GM21423 (cell line): ENCODE measurements around the gene UBB.

Source experiments
- ATAC-seq: cut with Tn5 transposase; IDR thresholded peaks from one replicate; pipeline ENCODE4 v1.9.1; 2021; ENCODE audit warnings: mild to moderate bottlenecking, moderate library complexity; ENCODE audit not compliant: unreplicated experiment

UBB gene

DNA sequence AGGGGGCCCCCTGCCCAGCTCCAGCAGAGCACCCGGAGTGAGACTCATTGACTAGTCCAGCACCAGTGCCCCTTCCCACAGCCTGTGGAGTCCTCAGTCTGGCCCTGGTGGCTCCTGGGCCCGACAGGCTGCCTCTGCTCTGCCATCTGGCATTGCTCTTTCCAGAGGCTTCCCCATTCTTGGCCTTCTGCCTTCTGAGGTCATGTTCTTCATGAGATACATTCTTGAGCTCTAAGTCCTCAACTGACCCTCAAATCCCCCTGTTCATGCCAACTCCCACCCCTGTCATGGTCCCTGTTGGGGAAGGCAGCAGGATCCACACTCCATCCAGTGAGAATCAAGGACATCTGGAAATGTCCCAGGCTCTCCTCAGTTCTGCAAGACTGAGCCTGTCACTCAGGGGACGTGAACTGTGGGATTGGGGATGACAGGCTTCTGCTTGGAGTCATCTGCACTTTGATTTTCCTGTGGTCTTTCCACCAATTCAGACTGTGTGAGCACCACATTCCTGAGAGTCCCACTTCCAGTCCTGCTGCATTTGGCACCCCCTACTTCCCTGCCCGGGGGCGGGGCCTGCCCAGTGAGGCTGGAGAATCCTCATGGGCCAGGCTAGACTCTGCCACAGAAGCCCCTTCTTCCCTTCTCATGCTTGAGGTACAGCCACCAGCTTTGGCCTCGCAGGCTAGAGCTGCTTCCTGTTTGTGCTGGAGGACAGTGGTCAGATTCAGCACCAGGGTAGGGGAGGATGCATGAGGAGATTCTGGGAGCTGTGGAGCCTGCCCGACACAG lies 37.2 kb downstream of the UBB start:
- no peak for ATAC-seq

DNA sequence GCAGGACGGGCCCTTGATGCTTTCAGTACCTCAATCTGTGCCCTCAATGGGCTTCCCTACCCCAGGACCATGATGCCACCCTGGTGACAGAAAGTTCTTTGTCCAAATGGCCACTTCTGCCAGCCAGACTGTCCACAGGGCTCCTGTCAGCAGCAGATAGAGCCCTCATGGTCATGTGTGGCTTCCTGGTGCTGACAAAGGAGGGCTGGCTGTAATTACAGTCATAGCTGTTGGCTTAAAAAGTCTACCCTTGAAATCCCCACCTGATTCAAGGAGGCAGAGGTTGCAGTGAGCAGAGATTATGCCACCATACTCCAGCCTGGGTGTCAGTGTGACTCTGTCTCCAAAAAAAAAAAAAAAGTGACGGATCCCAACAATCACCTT lies 37.8 kb downstream of the UBB start:
- ATAC-seq = no peak

- ATAC-seq = peak; percentile 41
Measured at GRCh38 chr17:16419074-16419928, 38.4 kb downstream of the UBB start.

- no peak for ATAC-seq
Measured at GRCh38 chr17:16419929-16420271, 39.0 kb downstream of the UBB start.

GRCh38 chr17:16422416-16422815 lies 41.5 kb downstream of the UBB start:
- ATAC-seq = no peak

DNA sequence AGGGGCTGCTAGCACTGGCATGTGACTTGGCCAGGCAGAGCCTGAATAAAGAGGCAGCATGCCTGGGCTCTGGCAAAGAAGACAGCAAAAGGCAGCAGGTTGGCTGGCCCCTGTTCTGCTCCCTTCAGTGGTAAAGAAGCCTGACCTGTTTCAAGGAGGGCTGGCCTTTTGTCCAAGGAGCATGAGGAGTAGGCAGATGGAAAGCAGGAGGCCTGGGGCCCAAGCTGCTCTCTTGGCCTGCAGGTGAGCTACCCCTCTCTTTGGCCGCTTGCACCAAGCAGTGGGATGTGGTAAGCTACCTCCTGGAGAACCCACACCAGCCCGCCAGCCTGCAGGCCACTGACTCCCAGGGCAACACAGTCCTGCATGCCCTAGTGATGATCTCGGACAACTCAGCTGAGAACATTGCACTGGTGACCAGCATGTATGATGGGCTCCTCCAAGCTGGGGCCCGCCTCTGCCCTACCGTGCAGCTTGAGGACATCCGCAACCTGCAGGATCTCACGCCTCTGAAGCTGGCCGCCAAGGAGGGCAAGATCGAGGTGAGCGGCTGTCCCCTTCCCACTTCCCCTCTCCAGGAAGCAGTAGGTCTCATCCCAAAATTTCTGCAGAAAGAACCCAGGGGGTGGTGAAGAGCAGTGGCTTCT lies 42.5 kb downstream of the UBB start:
- ATAC-seq = no peak

- ATAC-seq = no peak
Measured at GRCh38 chr17:16425202-16425601, 44.3 kb downstream of the UBB start.

DNA sequence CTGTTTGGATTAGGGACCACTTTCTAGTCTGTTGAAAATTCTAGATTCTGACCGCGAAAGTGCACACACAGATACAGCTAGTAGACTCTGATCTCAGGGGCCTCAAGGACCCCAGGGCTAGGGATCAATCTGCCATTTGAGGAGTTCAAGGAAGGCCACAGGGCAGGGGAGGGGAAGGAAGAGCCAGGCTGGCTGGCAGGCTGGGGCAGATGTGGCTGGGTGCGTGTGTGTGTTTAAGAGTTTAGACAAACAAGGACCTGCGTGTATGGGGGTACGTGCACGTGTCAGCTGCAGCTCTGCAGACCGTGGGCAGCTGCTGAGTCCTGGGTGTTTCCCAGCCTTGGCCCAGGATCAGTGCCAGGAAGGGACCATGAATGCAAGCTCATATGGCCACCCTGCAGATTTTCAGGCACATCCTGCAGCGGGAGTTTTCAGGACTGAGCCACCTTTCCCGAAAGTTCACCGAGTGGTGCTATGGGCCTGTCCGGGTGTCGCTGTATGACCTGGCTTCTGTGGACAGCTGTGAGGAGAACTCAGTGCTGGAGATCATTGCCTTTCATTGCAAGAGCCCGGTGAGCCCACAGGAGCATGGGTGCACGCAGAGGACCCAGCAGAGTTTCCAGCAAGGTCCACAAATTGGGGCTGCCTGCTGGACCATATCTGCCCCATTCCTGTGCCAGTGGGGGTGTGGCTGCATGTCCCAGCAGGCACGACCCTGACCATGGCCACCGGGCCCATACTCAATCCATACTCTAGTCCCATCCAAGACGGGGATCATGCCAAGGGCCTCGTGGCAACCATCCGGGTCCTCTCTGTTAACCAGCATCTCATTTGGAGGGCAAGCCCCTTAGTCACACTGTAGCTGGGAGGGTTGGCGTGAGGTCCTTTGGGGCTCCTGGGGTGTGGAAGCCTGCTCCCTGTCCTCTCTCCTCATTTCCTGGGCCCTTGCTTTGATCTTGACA lies 45.1 kb downstream of the UBB start:
- ATAC-seq = no peak

DNA sequence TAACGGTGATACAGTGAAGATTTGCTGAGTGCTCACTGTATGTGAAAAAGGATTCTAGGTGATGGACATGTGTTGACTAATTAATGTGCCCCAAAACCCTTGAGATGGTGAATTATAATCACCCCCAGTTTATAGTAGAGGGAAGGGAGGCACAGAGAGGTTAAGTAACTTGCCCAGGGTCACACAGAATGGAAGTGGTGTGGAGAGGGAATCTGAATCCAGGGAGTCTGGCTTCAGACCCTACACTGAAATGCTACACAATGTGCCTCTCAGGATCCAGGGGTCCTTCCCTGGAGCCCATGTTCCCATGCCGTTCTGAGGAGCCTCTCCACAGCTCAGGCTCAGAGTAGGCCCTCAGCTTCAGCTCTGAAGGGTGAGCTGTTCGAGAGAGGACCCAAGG lies 46.1 kb downstream of the UBB start:
- no peak for ATAC-seq

- no peak for ATAC-seq
Measured at GRCh38 chr17:16428098-16428882, 47.4 kb downstream of the UBB start.

DNA sequence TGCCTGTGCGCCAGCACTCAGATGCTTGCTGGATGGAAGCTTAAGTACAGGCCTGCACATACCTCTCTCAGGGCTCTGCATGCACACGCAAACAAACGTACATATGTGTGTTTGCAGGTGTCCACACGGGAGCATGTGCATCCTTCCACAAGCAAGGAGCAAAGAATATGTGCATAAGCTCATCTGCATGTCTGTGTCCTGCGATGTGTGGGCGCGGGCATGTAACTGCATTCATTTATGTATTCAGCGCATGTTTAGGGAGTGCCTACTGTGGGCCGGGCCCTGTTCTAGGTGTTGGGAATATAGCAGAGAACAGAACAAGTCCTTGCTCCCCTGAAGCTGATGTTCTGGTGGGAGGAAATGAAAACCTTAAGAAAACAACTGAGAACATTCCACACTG lies 48.2 kb downstream of the UBB start:
- no peak for ATAC-seq

- ATAC-seq = no peak
Measured at GRCh38 chr17:16430650-16431049, 49.8 kb downstream of the UBB start.

- ATAC-seq = no peak
Measured at GRCh38 chr17:16432017-16432416, 51.1 kb downstream of the UBB start.
